ENCODE measurements around the gene DNASE1L2. TPM values are rescaled to one million over a fixed set of nuclear protein-coding genes. Genes with fewer than 3 reads are reported as not detected.

DNASE1L2 gene
- total and polyA plus RNA-seq, 2 of the 8 experiments (the other 6 are each of a cell fraction or from before 2014, with no cell fraction given), result 0.35 to 0.97 TPM

- TF ChIP-seq TBP (IDR thresholded peaks at IDR 0.05; ENCODE audit: low read depth, low read length) (no peak), SUZ12 (IDR thresholded peaks at IDR 0.05; ENCODE audit: low read length) (no peak), SP1 (IDR thresholded peaks at IDR 0.05; ENCODE audit: low read depth, low read length) (no peak), HDAC2 (IDR thresholded peaks at IDR 0.05; ENCODE audit: borderline replicate concordance in 1 of 2, low read depth in 2 of 2, low read length in 2 of 2) (no peak), BACH1 (IDR thresholded peaks at IDR 0.05; ENCODE audit: low read length) (no peak)
These were observed 2.1 kb upstream of the DNASE1L2 start (continued) for GRCh38 chr16:2233872-2234812.

Measured in H1 (cell line).